Mucosa of rectum (tissue), 2 donors: Measurements from ENCODE around the gene TRIM43B.
"Not testable (repeated sequence)": the region's sequence is repeated elsewhere in the genome, so short reads cannot be mapped to it uniquely, and the experiment has no call there.

Source experiments
- H3K27ac ChIP-seq, 2 donors: one replicate each; pipeline ENCODE4 v1.7.0; 2013; ENCODE audit warnings: inconsistent platforms in 2 of 2, low read depth in 2 of 2, low read length in 2 of 2
- H3K27me3 ChIP-seq, 2 donors: one replicate each; pipeline ENCODE4 v1.7.0; 2013; ENCODE audit warnings: low read length in 2 of 2; ENCODE audit not compliant: control insufficient read depth in 2 of 2, insufficient read depth in 2 of 2
- H3K36me3 ChIP-seq, 2 donors: one replicate each; pipeline ENCODE4 v1.7.0; 2013; ENCODE audit warnings: low read length in 2 of 2; ENCODE audit not compliant: control insufficient read depth in 2 of 2, insufficient read depth in 2 of 2
- H3K4me1 ChIP-seq, 2 donors: one replicate each; pipeline ENCODE4 v1.7.0; 2013; ENCODE audit warnings: low read length in 2 of 2, mild to moderate bottlenecking in 1 of 2; ENCODE audit not compliant: control insufficient read depth in 2 of 2, insufficient read depth in 2 of 2
- H3K4me3 ChIP-seq, 2 donors: one replicate each; pipeline ENCODE4 v1.7.0; 2013; ENCODE audit warnings: low read length in 2 of 2
- H3K9ac ChIP-seq, 2 donors: one replicate each; pipeline ENCODE4 v1.7.0; 2013; ENCODE audit warnings: low read length in 2 of 2, low read depth in 1 of 2, mild to moderate bottlenecking in 1 of 2
- H3K9me3 ChIP-seq, 2 donors: one replicate each; pipeline ENCODE4 v1.7.0; 2013; ENCODE audit warnings: low read length in 2 of 2; ENCODE audit not compliant: control insufficient read depth in 2 of 2
- donor health status: healthy.
- donor health status: Normal muscosa, but diverticular disease.

The TRIM43B gene

GRCh38 chr2:95500854-95501253 lies 16.3 kb upstream of the TRIM43B start:
- H3K4me1 ChIP-seq = no peaks in the 10 kb centered on the region
- H3K27me3 ChIP-seq = no peaks in the 10 kb centered on the region
- no peaks in the 10 kb centered on the region for H3K36me3 ChIP-seq
- H3K9ac ChIP-seq = no peak overlapping the region
- no peaks in the 10 kb centered on the region for H3K9me3 ChIP-seq
- H3K27ac ChIP-seq = no peak overlapping the region
- no peak overlapping the region for H3K4me3 ChIP-seq

GRCh38 chr2:95492076-95492475 lies 7.5 kb upstream of the TRIM43B start:
- not testable (repeated sequence) for H3K9ac ChIP-seq, H3K9me3 ChIP-seq, H3K36me3 ChIP-seq, H3K27ac ChIP-seq, H3K4me3 ChIP-seq, H3K27me3 ChIP-seq, H3K4me1 ChIP-seq

- H3K9ac ChIP-seq, H3K27me3 ChIP-seq, H3K36me3 ChIP-seq, H3K4me3 ChIP-seq, H3K27ac ChIP-seq, H3K9me3 ChIP-seq, H3K4me1 ChIP-seq: not testable (repeated sequence)
Observed at GRCh38 chr2:95475025-95475424, 9.5 kb downstream of the TRIM43B start.

- not testable (repeated sequence) for H3K9ac ChIP-seq, H3K27ac ChIP-seq, H3K27me3 ChIP-seq, H3K36me3 ChIP-seq, H3K4me3 ChIP-seq, H3K9me3 ChIP-seq, H3K4me1 ChIP-seq
Observed at GRCh38 chr2:95467984-95468383, 16.6 kb downstream of the TRIM43B start.

GRCh38 chr2:95466572-95466971 lies 18.0 kb downstream of the TRIM43B start:
- H3K27ac ChIP-seq, H3K4me1 ChIP-seq, H3K9ac ChIP-seq, H3K4me3 ChIP-seq, H3K27me3 ChIP-seq, H3K9me3 ChIP-seq, H3K36me3 ChIP-seq: not testable (repeated sequence)

GRCh38 chr2:95463292-95463691 lies 21.3 kb downstream of the TRIM43B start:
- H3K27ac ChIP-seq, H3K4me1 ChIP-seq, H3K4me3 ChIP-seq: not testable (repeated sequence)

GRCh38 chr2:95445317-95445716 lies 39.2 kb downstream of the TRIM43B start:
- not testable (repeated sequence) for H3K27ac ChIP-seq, H3K4me1 ChIP-seq, H3K27me3 ChIP-seq, H3K9ac ChIP-seq, H3K9me3 ChIP-seq, H3K4me3 ChIP-seq, H3K36me3 ChIP-seq

More at GRCh38 chr2:95463292-95463691, 21.3 kb downstream of the TRIM43B start:
- not testable (repeated sequence) for H3K9me3 ChIP-seq, H3K27me3 ChIP-seq, H3K36me3 ChIP-seq, H3K9ac ChIP-seq

- not testable (repeated sequence) for H3K4me3 ChIP-seq, H3K4me1 ChIP-seq, H3K9me3 ChIP-seq, H3K27me3 ChIP-seq, H3K36me3 ChIP-seq, H3K27ac ChIP-seq, H3K9ac ChIP-seq
Observed at GRCh38 chr2:95442474-95443099, 42.0 kb downstream of the TRIM43B start.

GRCh38 chr2:95435872-95436209 lies 48.7 kb downstream of the TRIM43B start:
- H3K27ac ChIP-seq, H3K9me3 ChIP-seq, H3K4me3 ChIP-seq, H3K4me1 ChIP-seq, H3K36me3 ChIP-seq, H3K9ac ChIP-seq, H3K27me3 ChIP-seq: not testable (repeated sequence)

- H3K9me3 ChIP-seq, H3K27ac ChIP-seq, H3K27me3 ChIP-seq, H3K36me3 ChIP-seq, H3K4me1 ChIP-seq, H3K9ac ChIP-seq, H3K4me3 ChIP-seq: not testable (repeated sequence)
Observed at GRCh38 chr2:95435162-95435871, 49.2 kb downstream of the TRIM43B start.
